Naive thymus-derived CD8-positive, alpha-beta T cell (primary cell): ENCODE data around the gene AIRE. TPM values are rescaled to one million over a fixed set of nuclear protein-coding genes. Genes with fewer than 3 reads are reported as not detected.

ENCODE experiments used
- ATAC-seq, 2 donors: fragments of 150-1000 bp; cut with Tn5 transposase in 1 of 2; sonication (Bioruptor Pico), chemical (Tn5 transposase) in 1 of 2; 1 replicate in 1 of 2; 2 replicates in 1 of 2; pipeline ENCODE4 v1.10.0; 2021; ENCODE audit warnings: mild to moderate bottlenecking in 2 of 2, moderate library complexity in 2 of 2
- POLR2A ChIA-PET: fragments of 350-600 bp; sonication (Branson Sonifier 250); formaldehyde crosslinking; loops from one replicate; lab custom pipeline; 2021; ENCODE audit warnings: antibody characterized with exemption; lab: Charles Lee
- DNase-seq, 10 donors: peaks; one replicate each; pipeline versions ENCODE4 v3.0.0 to v3.0.0-alpha.2; 2020 to 2022
- H3K27ac Mint-ChIP-seq, 10 donors: one replicate each; pipeline ENCODE4 v1.8.0; 2020 to 2022; ENCODE audit warnings: mild to moderate bottlenecking in 10 of 10, mixed read lengths in 10 of 10, moderate library complexity in 4 of 10, inconsistent platforms in 1 of 10
- H3K27me3 Mint-ChIP-seq, 5 donors: one replicate each; pipeline ENCODE4 v1.8.0; 2021 to 2022; ENCODE audit warnings: mixed read lengths in 5 of 5
- H3K36me3 Mint-ChIP-seq, 3 donors: one replicate each; pipeline ENCODE4 v1.8.0; 2020 to 2022; ENCODE audit warnings: mixed read lengths in 3 of 3, mild to moderate bottlenecking in 2 of 3, inconsistent platforms in 1 of 3
- H3K4me1 Mint-ChIP-seq, 4 donors: one replicate each; pipeline ENCODE4 v1.8.0; 2021 to 2022; ENCODE audit warnings: mixed read lengths in 4 of 4
- H3K4me3 Mint-ChIP-seq, 10 donors: one replicate each; pipeline ENCODE4 v1.8.0; 2020 to 2022; ENCODE audit warnings: mild to moderate bottlenecking in 10 of 10, mixed read lengths in 10 of 10, moderate library complexity in 6 of 10, inconsistent platforms in 1 of 10
- H3K9me3 Mint-ChIP-seq, 9 donors: one replicate each; pipeline ENCODE4 v1.8.0; 2020 to 2022; ENCODE audit warnings: mixed read lengths in 9 of 9, mild to moderate bottlenecking in 3 of 9, inconsistent platforms in 1 of 9, moderate library complexity in 1 of 9
- polyA plus RNA-seq, 3 donors: library from polyadenylated mRNA; unstranded; fragments of 300-500 nt; fragmentation: Illumina TruSeq; gene quantifications; one replicate each; pipeline ENCODE4 v1.2.3, GENCODE V29; 2021
- total RNA-seq, 8 experiments: library from RNA in 2 of 8; stranded (reverse) in 2 of 8; gene quantifications; one replicate each; pipeline ENCODE4 v1.2.3 and lab custom pipeline; 2021 to 2026

AIRE gene
- total and polyA plus RNA-seq, 5 experiments from 2014 or later = 0.13 to 0.42 (median 0.16) TPM; not detected in 2

GRCh38 chr21:44317241-44317782 lies 31.6 kb downstream of the AIRE start:
- Mint-ChIP-seq H3K36me3 (peaks cover 0 to 13% (median 0%) of the 10 kb centered on the region in 3 donors), H3K9me3 (no peaks in the 10 kb centered on the region), H3K27ac (no peak overlapping the region), H3K4me3 (no peak overlapping the region), H3K4me1 (no peaks in the 10 kb centered on the region), H3K27me3 (no peaks in the 10 kb centered on the region)
- POLR2A ChIA-PET = no interaction called here
- ATAC-seq (no peak), DNase-seq (no peak)

GRCh38 chr21:44317871-44318270 lies 32.2 kb downstream of the AIRE start:
- Mint-ChIP-seq H3K27me3 (no peaks in the 10 kb centered on the region), H3K4me1 (no peaks in the 10 kb centered on the region), H3K9me3 (no peaks in the 10 kb centered on the region), H3K4me3 (no peak overlapping the region), H3K36me3 (peaks cover 0 to 13% (median 0%) of the 10 kb centered on the region in 3 donors), H3K27ac (no peak overlapping the region)
- ATAC-seq = no peak
- POLR2A ChIA-PET = interaction anchor here (1.4 kb wide), 1 partner anchor 12 kb away, joined by 3 read pairs; no protein-coding TSS in a partner anchor
- no peak for DNase-seq

- Mint-ChIP-seq H3K9me3 (no peaks in the 10 kb centered on the region), H3K36me3 (peaks cover 0 to 13% (median 0%) of the 10 kb centered on the region in 3 donors), H3K27ac (no peak overlapping the region), H3K4me3 (no peak overlapping the region), H3K4me1 (no peaks in the 10 kb centered on the region), H3K27me3 (no peaks in the 10 kb centered on the region)
- DNase-seq (no peak), ATAC-seq (no peak)
- POLR2A ChIA-PET = interaction anchor here (1.4 kb wide), 1 partner anchor 12 kb away, joined by 3 read pairs; no protein-coding TSS in a partner anchor
Measured at GRCh38 chr21:44318489-44319285, 33.0 kb downstream of the AIRE start.

GRCh38 chr21:44319407-44320065 lies 33.9 kb downstream of the AIRE start:
- POLR2A ChIA-PET = no interaction called here
- no peak for DNase-seq
- no peaks in the 10 kb centered on the region for H3K9me3 Mint-ChIP-seq
- no peaks in the 10 kb centered on the region for H3K4me1 Mint-ChIP-seq
- no peak overlapping the region for H3K27ac Mint-ChIP-seq
- peaks cover 0 to 13% (median 0%) of the 10 kb centered on the region in 3 donors for H3K36me3 Mint-ChIP-seq
- ATAC-seq = no peak
- H3K4me3 Mint-ChIP-seq = no peak overlapping the region
- H3K27me3 Mint-ChIP-seq = no peaks in the 10 kb centered on the region

- POLR2A ChIA-PET = no interaction called here
- H3K4me3 Mint-ChIP-seq = no peak overlapping the region
- H3K4me1 Mint-ChIP-seq = no peaks in the 10 kb centered on the region
- ATAC-seq (no peak), DNase-seq (no peak)
- H3K27me3 Mint-ChIP-seq = no peaks in the 10 kb centered on the region
- H3K9me3 Mint-ChIP-seq = no peaks in the 10 kb centered on the region
- H3K27ac Mint-ChIP-seq = no peak overlapping the region
- peaks cover 0 to 13% (median 0%) of the 10 kb centered on the region in 3 donors for H3K36me3 Mint-ChIP-seq
Measured at GRCh38 chr21:44320847-44321246, 35.2 kb downstream of the AIRE start.

- peaks cover 0 to 15% (median 0%) of the 10 kb centered on the region in 3 donors for H3K36me3 Mint-ChIP-seq
- H3K4me1 Mint-ChIP-seq = no peaks in the 10 kb centered on the region
- ATAC-seq = no peak
- DNase-seq = no peak
- POLR2A ChIA-PET = interaction anchor here (0.8 kb wide), 1 partner anchor 16 kb away, joined by 3 read pairs; no protein-coding TSS in a partner anchor
- H3K9me3 Mint-ChIP-seq = no peaks in the 10 kb centered on the region
- peak overlapping the region in 1 of 10 donors; percentile 74 for H3K27ac Mint-ChIP-seq
- H3K27me3 Mint-ChIP-seq = no peaks in the 10 kb centered on the region
- H3K4me3 Mint-ChIP-seq = no peak overlapping the region
Measured at GRCh38 chr21:44321846-44322450, 36.3 kb downstream of the AIRE start.

GRCh38 chr21:44322621-44323325 lies 37.1 kb downstream of the AIRE start:
- DNase-seq (no peak), ATAC-seq (no peak)
- Mint-ChIP-seq H3K4me1 (no peaks in the 10 kb centered on the region), H3K27me3 (no peaks in the 10 kb centered on the region), H3K4me3 (no peak overlapping the region), H3K9me3 (no peaks in the 10 kb centered on the region), H3K27ac (no peak overlapping the region), H3K36me3 (peaks cover 0 to 18% (median 0%) of the 10 kb centered on the region in 3 donors)
- POLR2A ChIA-PET = interaction anchor here (0.8 kb wide), 1 partner anchor 15 kb away, joined by 3 read pairs; no protein-coding TSS in a partner anchor

- Mint-ChIP-seq H3K4me1 (no peaks in the 10 kb centered on the region), H3K36me3 (peaks cover 0 to 18% (median 0%) of the 10 kb centered on the region in 3 donors), H3K9me3 (no peaks in the 10 kb centered on the region), H3K27me3 (no peaks in the 10 kb centered on the region), H3K4me3 (no peak overlapping the region), H3K27ac (no peak overlapping the region)
- DNase-seq (no peak), ATAC-seq (no peak)
- POLR2A ChIA-PET = no interaction called here
Measured at GRCh38 chr21:44323591-44323990, 37.9 kb downstream of the AIRE start.

GRCh38 chr21:44324106-44324853 lies 38.6 kb downstream of the AIRE start:
- ATAC-seq = no peak
- H3K36me3 Mint-ChIP-seq = peaks cover 0 to 17% (median 0%) of the 10 kb centered on the region in 3 donors
- POLR2A ChIA-PET = no interaction called here
- no peak for DNase-seq
- H3K4me3 Mint-ChIP-seq = no peak overlapping the region
- H3K9me3 Mint-ChIP-seq = no peaks in the 10 kb centered on the region
- H3K4me1 Mint-ChIP-seq = no peaks in the 10 kb centered on the region
- H3K27me3 Mint-ChIP-seq = no peaks in the 10 kb centered on the region
- H3K27ac Mint-ChIP-seq = no peak overlapping the region

GRCh38 chr21:44324854-44325107 lies 39.1 kb downstream of the AIRE start:
- Mint-ChIP-seq H3K36me3 (peaks cover 0 to 16% (median 0%) of the 10 kb centered on the region in 3 donors), H3K27me3 (no peaks in the 10 kb centered on the region), H3K9me3 (no peaks in the 10 kb centered on the region), H3K4me3 (no peak overlapping the region), H3K27ac (no peak overlapping the region), H3K4me1 (no peaks in the 10 kb centered on the region)
- ATAC-seq = no peak
- POLR2A ChIA-PET = no interaction called here
- no peak for DNase-seq

GRCh38 chr21:44325386-44326271 lies 40.0 kb downstream of the AIRE start:
- H3K9me3 Mint-ChIP-seq = no peaks in the 10 kb centered on the region
- POLR2A ChIA-PET = no interaction called here
- no peaks in the 10 kb centered on the region for H3K4me1 Mint-ChIP-seq
- ATAC-seq (no peak), DNase-seq (no peak)
- peaks cover 0 to 14% (median 0%) of the 10 kb centered on the region in 3 donors for H3K36me3 Mint-ChIP-seq
- H3K4me3 Mint-ChIP-seq = no peak overlapping the region
- H3K27ac Mint-ChIP-seq = peak overlapping the region in 1 of 10 donors; percentile 77
- H3K27me3 Mint-ChIP-seq = no peaks in the 10 kb centered on the region
